T-helper 2 cell treated with Interferon-gamma antibody and Interleukin-4, amounts not matched to agents 100 ng/mL and 5 ng/mL, for 36 hours (primary cell): ENCODE measurements around the gene SRD5A3. TPM values are rescaled to one million over a fixed set of nuclear protein-coding genes. Genes with fewer than 3 reads are reported as not detected.
"Not testable (repeated sequence)": the region's sequence is repeated elsewhere in the genome, so short reads cannot be mapped to it uniquely, and the experiment has no call there.

Experiments used
- intact Hi-C: fragments of 100-400 bp; cut with micrococcal nuclease; formaldehyde crosslinking; loops from one replicate; pipeline ENCODE4 v1.15.1; 2023
- total RNA-seq: library from RNA; stranded (reverse); gene quantifications from 2 replicates; pipeline ENCODE4 v1.2.3, GENCODE V29; 2022

The SRD5A3 gene
- total RNA-seq, 1 donor from 2014 or later: 14.7 TPM

DNA sequence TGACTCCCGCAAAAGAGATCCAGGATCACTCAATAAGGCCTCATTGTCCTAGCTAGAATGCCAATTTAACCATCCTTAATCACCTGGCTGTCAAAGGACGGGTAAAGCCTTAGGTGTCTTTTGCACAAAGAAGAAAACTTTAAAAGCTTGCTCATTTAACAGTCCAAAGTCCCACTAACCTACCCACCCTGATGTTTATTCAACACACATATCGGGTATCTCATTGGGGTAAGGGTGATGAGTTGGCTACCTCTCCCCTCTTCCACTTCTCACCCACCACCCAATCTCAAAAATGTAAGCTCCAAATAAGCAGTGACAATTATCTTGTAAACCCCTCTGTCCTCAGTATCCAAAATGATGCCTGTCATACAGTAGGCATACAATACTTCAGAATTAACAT lies 988 bp upstream of the SRD5A3 start:
- intact Hi-C loops: loop anchor here (5.0 kb wide), 4 partner anchors 92 to 957 kb away; partner anchors contain the start of gene EXOC1

DNA sequence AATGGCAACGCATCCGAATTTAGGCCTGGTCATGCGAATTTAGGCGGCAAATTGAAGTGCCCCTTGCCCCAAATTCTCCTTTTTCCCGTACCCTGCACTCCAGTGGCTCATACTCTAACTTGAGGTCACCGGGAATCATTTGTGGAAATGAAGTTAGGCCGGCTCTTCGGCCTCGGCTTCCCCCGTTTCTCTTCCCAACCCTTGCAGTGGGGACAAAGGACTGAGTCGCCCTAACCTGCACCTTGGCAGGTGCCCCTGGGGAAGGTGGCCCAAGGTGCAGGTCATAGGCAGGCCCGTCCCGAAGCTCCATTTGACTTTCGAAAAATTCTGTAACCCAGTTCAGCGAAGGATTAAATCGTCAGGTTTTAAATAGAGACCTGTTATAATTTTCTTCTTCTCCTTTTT lies 811 bp downstream of the SRD5A3 start:
- intact Hi-C loops: loop anchor here (1.0 to 5.0 kb wide), 8 partner anchors 48 to 955 kb away; partner anchors contain the start of genes CEP135, CLOCK, EXOC1 and TMEM165

DNA sequence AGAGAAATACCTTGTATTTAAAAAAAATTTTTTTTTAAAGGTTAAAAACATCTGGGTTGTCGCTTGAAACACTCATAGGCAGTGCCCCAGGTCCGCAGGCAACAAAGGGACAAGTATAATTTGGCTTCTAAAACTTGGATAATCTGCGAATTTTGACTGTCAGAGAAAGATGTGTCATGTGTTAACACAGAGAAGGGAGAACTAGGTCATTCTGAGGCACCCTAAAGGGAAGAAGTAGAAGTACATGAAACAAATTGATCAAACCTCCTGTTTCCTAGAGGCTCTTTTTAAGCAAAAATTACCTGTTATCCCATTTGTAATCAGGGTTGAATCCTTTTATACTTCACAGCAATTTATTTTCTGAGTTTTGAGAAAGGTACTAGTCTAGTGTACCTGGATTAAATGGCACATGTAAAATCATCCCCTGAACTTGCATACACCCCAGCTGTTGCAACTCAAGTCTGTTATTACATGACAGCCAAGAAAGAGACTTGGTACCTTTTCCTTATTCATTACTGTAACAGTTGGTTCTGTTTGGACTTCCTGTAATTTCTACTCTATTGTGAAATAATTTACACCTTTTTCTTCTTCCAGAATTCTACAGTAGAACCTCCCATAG lies 1.7 kb downstream of the SRD5A3 start:
- intact Hi-C loops: loop anchor here (2.0 to 5.0 kb wide), 6 partner anchors 90 to 955 kb away; partner anchors contain the start of genes CEP135 and EXOC1

DNA sequence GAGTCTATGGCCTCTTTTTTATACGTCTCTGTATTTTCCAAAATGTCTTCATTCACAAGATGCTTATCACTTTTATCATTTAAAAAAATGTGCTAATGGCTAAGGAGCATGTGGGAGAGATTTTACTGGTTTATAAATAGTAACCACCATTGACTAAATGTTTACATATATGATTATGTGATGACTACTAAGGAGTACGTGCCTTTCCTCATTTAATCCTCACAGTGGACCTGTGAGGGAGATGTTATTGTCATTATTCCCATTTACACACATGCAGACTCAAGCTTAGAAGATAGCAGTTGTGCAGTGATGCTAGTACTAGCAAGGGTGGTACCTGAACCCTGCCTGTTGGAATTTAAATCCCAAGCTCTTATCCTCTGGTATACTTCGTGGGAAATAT lies 2.4 kb downstream of the SRD5A3 start:
- intact Hi-C loops: loop anchor here (5.0 kb wide), 4 partner anchors 89 to 954 kb away; partner anchors contain the start of gene EXOC1

DNA sequence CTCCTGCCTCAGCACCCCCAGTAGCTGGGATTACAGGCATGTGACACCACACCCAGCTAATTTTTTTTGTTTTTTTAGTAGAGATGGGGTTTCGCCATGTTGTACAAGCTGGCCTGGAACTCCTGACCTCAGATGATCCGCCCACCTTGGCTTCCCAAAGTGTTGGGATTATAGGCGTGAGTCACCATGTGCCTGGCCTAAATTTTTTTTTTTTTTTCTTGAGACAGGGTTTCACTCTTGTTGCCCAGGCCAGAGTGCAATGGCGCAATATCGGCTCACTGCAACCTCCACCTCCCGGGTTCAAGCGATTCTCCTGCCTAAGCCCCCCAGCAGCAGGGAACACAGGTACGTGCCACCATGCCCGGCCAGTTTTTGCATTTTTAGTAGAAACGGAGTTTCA lies 4.8 kb downstream of the SRD5A3 start:
- intact Hi-C loops: not testable (repeated sequence)

DNA sequence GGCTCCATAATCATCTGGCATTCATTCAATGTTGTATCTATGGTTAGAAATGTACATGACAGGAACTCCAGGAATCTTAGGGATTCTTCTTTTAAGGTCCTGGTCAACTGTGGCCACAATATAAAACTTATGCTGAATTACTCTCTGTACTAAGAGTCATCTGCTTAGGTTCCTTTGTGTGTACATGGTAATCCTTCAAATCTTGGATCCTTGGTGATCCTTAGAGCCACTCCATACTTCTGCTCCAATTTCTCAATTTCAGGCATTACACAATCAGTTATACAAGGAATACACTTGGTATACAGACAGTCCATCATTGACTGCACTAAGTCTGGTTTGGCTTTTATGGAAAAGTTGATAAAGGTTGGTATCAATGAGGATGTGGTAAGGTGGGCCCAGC lies 5.8 kb downstream of the SRD5A3 start:
- intact Hi-C loops: no loop called here

DNA sequence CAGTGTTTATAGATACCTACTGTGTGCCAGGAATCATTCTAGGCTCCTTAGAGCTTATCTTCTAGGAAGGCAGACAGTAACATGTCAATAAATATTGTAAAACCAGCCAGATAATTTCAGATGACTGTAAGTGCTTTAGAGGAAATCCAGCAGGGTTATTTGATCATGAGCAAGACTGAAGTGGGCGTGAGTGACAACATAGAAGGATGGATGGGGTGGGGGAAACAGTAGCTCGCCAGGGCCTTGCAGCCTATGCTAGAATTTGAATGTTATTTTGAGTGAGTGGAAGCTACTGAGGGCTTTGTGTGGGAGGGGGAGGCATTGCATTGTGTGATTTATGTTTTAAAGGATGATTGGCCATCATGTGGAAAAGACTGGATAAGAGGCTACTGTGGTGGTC lies 6.7 kb downstream of the SRD5A3 start:
- intact Hi-C loops: no loop called here

DNA sequence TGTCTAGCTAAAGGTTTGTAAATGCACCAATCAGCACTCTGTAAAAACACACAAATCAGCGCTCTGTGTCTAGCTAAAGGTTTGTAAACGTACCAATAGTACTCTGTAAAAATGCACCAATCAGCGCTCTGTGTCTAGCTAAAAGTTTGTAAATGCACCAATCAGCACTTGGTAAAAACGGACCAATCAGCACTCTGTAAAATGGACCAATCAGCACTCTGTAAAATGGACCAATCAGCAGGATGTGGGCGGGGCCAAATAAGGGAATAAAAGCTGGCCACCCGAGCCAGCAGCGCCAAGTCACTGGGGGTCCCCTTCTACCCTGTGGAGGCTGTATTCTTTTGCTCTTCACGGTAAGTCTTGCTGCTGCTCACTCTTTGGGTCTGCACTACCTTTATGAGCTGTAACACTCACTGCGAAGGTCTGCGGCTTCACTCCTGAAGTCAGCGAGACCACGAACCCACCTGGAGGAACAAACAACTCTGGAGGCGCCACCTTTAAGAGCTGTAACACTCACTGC lies 7.2 kb downstream of the SRD5A3 start:
- intact Hi-C loops: not testable (repeated sequence)

DNA sequence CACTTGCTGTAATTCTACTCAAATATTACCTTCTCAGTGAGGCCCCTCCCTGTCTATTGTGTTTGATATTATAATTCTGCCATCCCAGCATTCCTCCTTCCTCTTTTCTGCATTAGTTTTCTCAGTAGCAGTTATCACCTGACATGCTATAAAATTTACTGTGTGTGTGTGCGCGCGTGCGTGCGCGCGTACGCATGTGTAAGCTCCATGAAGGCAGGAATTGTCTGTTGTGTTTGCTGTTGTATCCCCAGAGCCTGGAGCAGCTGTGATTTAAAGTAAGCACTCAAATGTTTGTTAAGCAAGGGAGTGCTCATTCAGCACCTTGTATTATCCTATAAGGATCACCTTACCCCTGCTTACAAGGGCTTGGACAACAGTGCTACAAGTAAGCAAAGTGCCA lies 8.6 kb downstream of the SRD5A3 start:
- intact Hi-C loops: no loop called here

DNA sequence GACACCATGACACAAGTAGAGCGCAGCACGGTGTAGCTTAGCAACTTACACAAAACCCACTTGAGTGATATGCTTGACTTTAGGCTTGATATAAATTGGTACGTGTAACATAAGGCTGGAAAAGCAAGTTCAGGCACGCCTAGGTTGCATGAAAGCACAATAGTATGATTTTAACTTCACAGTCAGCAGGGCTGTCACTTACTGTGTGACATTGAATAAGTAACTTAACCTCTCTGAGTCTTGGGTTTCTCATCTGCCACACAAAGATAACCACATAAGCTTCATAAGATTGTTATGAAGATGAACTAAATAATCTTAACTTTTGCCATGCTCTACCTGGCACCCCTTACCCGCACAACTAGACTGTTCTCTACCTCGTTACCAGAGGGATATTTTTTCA lies 9.5 kb downstream of the SRD5A3 start:
- intact Hi-C loops: no loop called here

DNA sequence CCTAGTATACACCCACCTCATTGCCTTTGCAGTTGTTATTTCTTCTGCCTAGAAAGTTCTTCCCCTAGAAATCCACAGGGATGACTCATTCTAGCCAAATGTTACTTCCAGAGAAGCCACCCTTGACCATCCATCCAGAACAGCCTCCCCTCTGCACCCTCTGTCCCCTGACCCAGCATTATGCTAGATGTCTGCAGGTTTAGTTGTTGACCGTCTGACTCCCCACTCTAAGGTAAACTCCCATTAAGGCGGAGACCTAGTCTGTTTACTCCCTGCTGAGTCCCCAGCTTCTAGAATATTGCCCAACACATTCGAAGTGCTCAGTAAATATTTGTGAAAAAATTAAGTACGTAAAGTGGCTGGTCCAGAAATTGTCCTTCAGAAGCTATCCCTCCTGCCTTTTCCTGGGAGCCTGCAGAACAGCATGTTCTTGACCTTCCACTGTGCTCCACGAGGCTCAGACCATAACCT lies 11.0 kb downstream of the SRD5A3 start:
- intact Hi-C loops: no loop called here

DNA sequence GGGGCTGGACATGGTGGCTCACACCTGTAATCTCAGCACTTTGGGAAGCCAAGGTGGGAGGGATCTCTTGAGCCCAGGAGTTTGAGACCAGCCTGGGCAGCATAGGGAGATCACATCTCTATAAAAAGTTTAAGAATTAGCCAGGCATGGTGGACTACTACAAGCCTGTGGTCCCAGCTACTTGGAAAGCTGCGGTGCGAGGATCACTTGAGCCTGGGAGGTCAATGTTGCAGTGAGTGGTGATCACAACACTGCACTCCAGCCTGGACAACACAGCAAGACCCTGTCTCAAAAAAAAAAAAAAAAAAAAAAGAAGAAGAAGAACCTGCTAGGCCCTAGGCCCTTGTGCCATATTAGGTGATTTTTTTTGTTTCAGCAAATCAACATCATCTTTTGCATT lies 12.2 kb downstream of the SRD5A3 start:
- intact Hi-C loops: no loop called here

DNA sequence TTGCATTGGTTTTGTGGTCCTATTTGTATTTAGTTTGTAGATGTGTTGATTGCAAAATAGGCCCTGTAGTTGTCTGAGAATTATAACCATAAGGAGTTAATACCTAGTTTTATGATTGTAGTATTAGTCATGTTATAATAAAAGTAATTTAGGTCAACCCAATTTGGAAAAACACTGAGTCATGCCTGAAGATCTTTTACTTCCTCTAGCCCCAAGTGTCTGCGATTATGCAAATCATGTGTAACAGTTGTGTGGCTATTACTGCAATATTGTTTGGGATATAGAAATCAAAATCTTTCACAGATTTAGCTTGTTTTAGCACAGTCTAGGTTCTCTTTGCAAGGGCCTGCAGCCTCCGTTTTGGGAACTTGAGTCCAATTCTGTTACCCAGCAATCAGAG lies 12.6 kb downstream of the SRD5A3 start:
- intact Hi-C loops: no loop called here

DNA sequence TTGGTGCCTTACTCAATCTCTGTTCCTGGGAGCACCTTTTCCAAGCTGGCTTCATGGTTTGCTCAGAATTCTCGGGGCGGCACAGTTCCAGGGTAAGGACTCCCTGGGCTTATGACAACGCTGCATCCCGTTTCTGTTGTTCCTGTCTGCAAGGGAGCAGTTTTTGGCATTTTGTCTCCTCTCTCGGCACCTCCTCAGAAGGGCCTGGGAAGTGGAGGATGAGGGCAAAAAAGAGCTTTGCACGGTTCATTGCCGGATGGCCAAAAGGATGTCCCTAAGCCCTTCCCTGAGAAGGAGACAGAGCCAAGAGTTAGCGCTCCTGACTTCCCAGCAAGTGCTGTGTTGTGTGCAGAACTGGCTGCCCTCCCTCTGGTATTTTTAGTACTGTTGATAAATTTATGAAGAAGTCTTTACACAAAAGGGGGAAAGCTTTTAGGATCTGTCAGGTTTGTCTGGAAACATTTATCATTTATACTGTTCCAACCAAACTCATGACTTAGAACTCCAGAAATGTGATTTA lies 13.4 kb downstream of the SRD5A3 start:
- intact Hi-C loops: no loop called here

DNA sequence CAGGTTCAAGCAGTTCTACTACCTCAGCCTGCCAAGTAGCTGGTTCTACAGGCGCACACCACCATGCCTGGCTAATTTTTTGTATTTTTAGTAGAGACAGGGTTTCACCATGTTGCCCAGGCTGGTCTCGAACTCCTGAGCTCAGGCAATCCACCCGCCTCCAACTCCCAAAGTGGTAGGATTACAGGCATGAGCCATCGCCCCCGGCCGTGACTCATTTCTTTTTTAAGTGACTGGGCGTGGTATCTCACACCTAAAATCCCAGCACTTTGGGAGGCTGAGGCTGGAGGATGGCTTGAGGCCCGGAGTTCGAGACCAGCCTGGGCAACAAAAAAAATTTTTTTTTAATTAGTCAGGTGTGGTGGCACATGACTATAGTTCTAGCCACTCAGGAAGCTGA lies 16.9 kb downstream of the SRD5A3 start:
- intact Hi-C loops: not testable (repeated sequence)

DNA sequence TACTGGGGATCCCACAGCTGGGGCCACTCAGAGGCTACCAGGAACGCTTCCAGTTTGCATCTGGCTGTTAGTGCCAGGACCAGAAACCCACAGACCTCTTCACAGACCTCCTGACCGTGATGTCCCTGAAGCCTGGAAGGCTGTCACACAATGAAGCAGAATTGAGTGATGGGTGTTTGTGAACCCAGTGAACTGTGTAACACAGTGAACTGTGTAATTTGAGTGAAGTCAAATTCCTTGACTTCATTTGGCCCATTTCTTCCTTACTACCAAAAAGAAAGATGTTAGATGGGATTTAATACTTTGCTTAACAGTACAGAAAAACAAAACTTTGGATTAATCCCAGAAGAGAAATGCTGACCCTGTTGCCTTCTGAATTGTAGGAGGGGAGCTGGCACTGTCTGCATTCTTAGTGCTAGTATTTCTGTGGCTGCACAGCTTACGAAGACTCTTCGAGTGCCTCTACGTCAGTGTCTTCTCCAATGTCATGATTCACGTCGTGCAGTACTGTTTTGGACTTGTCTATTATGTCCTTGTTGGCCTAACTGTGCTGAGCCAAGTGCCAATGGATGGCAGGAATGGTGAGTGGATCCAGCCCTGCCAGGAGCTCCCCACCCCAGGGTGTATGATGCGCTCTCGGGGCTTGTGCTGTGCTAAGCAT lies 17.8 kb downstream of the SRD5A3 start:
- intact Hi-C loops: no loop called here

DNA sequence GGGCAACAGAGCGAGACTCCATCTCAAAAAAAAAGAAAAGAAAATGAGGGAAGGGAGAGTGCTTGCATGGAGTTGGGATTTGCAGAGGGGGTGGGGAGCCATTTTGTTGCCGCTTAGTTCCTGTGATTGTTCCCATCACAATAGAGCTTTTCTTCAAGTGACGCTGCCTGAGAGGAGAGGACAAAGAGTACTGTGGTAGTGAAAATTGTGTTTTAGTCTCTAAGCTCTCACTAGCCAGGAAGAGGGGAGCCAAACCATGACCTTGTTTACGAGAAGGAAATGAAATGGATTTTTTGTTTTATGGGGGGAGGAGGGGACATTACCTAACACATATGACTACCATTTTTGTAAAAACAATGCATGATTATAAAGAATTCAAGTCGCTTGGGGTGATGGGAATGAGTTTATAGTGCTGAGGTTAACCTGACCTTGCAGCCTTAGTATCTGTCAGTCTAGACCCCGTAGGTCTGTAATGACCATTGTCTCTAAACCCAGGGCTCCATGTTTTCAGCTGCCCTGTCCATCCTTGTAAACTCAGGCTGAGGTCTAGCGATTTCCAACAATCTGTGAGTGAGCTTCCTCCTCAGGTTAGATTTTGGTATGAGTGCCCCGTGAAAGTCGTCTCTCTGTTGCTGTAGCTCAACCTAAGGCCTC lies 18.8 kb downstream of the SRD5A3 start:
- intact Hi-C loops: no loop called here

DNA sequence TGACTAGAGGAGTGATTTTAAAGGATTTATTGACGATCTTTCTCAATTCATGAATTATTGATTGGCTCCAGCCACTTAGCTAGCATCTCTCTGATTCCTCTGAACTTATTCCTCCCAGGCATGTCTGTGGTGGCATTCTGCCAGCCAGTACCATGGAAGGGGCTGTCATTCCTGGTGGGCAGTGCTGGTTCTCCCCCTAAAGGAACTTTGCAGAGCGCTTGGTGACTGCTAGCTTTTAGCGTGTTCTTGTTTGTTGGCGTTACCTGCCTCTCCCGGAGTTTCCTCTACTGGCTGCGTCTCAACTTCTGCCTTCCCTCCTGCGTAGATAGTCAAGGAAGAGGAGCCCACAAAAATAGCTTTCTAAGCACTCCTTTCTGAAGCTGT lies 19.3 kb downstream of the SRD5A3 start:
- intact Hi-C loops: no loop called here

DNA sequence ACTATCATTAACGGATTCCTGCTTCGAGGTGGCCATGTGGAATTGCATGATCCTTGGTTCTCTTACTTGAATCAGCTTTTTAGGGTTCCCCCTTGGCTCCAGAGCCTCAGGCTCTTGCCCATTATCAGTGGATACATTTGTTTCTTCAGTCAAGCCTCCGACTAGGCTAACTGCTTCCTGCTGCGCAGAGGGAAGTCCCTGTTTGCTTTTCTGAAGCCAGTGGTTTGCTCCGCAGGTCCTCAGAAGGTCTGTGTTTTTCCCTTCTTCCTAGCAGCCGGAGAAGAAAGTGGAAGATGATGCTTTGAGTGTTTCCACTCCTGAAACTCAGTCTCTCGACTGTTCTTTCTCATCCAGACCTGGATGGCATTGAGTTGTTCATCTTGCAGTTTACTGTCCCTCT lies 20.6 kb downstream of the SRD5A3 start:
- intact Hi-C loops: no loop called here

DNA sequence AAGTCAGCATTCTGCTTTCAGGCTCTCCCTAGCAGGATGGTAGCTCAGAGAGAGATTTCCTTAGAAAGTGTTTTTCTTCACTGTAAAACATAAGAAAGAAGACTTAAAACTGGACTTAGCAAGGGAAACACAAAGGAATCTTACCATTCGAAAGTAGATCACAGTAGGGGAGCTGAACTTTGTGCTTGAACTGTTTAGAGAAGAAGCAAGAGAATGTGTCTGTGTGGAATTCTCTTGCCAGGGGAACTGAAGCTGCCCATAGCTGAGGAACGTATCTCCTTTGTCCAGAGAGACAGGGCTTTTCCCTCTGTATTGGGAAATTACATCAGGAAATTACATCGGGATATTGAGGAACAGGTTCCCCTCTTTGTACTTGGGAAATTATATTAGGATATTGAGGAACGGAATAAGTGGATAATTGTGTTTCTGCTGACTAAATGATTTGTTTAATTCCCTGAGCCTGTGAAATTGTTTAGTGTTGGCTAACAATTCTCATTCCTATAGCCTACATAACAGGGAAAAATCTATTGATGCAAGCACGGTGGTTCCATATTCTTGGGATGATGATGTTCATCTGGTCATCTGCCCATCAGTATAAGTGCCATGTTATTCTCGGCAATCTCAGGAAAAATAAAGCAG lies 21.2 kb downstream of the SRD5A3 start:
- intact Hi-C loops: no loop called here

DNA sequence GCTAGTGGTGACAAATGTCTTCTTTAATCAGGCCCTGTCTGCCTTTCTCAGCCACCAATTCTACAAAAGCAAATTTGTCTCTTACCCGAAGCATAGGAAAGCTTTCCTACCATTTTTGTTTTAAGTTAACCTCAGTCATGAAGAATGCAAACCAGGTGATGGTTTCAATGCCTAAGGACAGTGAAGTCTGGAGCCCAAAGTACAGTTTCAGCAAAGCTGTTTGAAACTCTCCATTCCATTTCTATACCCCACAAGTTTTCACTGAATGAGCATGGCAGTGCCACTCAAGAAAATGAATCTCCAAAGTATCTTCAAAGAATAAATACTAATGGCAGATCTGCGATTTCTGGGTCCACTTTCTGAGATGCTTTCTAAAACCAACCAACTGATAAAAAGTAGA lies 23.9 kb downstream of the SRD5A3 start:
- intact Hi-C loops: no loop called here
